Measurements from ENCODE around the gene GDPD4.

GDPD4 gene

GRCh38 chr11:77316733-77317342 lies 15.4 kb upstream of the GDPD4 start:
- no peaks in the 10 kb centered on the region for H3K9me3 ChIP-seq (ENCODE audit: insufficient read depth, low read length)
- H3K27me3 ChIP-seq (ENCODE audit: low read length), result no peaks in the 10 kb centered on the region
- no peaks in the 10 kb centered on the region for H3K9me2 ChIP-seq (replicated peaks; ENCODE audit: insufficient read depth, low read length)
- H3K4me2 ChIP-seq (ENCODE audit: low read depth, low read length, poor library complexity, severe bottlenecking), result no peak overlapping the region
- no peak overlapping the region for H3K9ac ChIP-seq (ENCODE audit: low read length)
- no peaks in the 10 kb centered on the region for H3K36me3 ChIP-seq (ENCODE audit: low read length)
- no peaks in the 10 kb centered on the region for H3K79me2 ChIP-seq (ENCODE audit: insufficient read depth, low read length)
- TF ChIP-seq EZH2phosphoT487 (conservative IDR thresholded peaks at IDR 0.05; ENCODE audit: low read length) (no peak), CTCF (IDR thresholded peaks at IDR 0.05; ENCODE audit: insufficient read depth, low read length, poor library complexity, severe bottlenecking) (no peak)
- no peak overlapping the region for H2AFZ ChIP-seq (ENCODE audit: low read depth, low read length, severe bottlenecking)
- H4K20me1 ChIP-seq (ENCODE audit: low read depth, low read length), result no peaks in the 10 kb centered on the region
- no peaks in the 10 kb centered on the region for H3F3A ChIP-seq (ENCODE audit: insufficient read depth)
- no peak overlapping the region for H3K27ac ChIP-seq (ENCODE audit: low read depth, low read length)
- no peak overlapping the region for H3K4me3 ChIP-seq (ENCODE audit: insufficient read depth, low read length, poor library complexity, severe bottlenecking)

- Histone ChIP-seq H3K27me3 (ENCODE audit: low read length) (no peaks in the 10 kb centered on the region), H3K27ac (ENCODE audit: low read depth, low read length) (no peak overlapping the region), H3K9me2 (replicated peaks; ENCODE audit: insufficient read depth, low read length) (no peaks in the 10 kb centered on the region), H2AFZ (ENCODE audit: low read depth, low read length, severe bottlenecking) (no peak overlapping the region), H4K20me1 (ENCODE audit: low read depth, low read length) (no peaks in the 10 kb centered on the region), H3K9ac (ENCODE audit: low read length) (no peak overlapping the region), H3K36me3 (ENCODE audit: low read length) (no peaks in the 10 kb centered on the region), H3K9me3 (ENCODE audit: insufficient read depth, low read length) (no peaks in the 10 kb centered on the region), H3K79me2 (ENCODE audit: insufficient read depth, low read length) (no peaks in the 10 kb centered on the region), H3K4me3 (ENCODE audit: insufficient read depth, low read length, poor library complexity, severe bottlenecking) (no peak overlapping the region), H3F3A (ENCODE audit: insufficient read depth) (no peaks in the 10 kb centered on the region), H3K4me2 (ENCODE audit: low read depth, low read length, poor library complexity, severe bottlenecking) (no peak overlapping the region)
- TF ChIP-seq EZH2phosphoT487 (conservative IDR thresholded peaks at IDR 0.05; ENCODE audit: low read length), result no peak
- no peak for TF ChIP-seq CTCF (IDR thresholded peaks at IDR 0.05; ENCODE audit: insufficient read depth, low read length, poor library complexity, severe bottlenecking)
Observed at GRCh38 chr11:77312107-77312506, 10.6 kb upstream of the GDPD4 start.

- H3K27me3 ChIP-seq (ENCODE audit: low read length), result no peaks in the 10 kb centered on the region
- TF ChIP-seq CTCF (IDR thresholded peaks at IDR 0.05; ENCODE audit: insufficient read depth, low read length, poor library complexity, severe bottlenecking) (no peak), EZH2phosphoT487 (conservative IDR thresholded peaks at IDR 0.05; ENCODE audit: low read length) (no peak)
- no peak overlapping the region for H2AFZ ChIP-seq (ENCODE audit: low read depth, low read length, severe bottlenecking)
- no peak overlapping the region for H3K9ac ChIP-seq (ENCODE audit: low read length)
- H3K4me3 ChIP-seq (ENCODE audit: insufficient read depth, low read length, poor library complexity, severe bottlenecking), result no peak overlapping the region
- H3K9me2 ChIP-seq (replicated peaks; ENCODE audit: insufficient read depth, low read length), result no peaks in the 10 kb centered on the region
- no peaks in the 10 kb centered on the region for H3K79me2 ChIP-seq (ENCODE audit: insufficient read depth, low read length)
- H3F3A ChIP-seq (ENCODE audit: insufficient read depth), result no peaks in the 10 kb centered on the region
- no peak overlapping the region for H3K4me2 ChIP-seq (ENCODE audit: low read depth, low read length, poor library complexity, severe bottlenecking)
- H3K27ac ChIP-seq (ENCODE audit: low read depth, low read length), result no peak overlapping the region
- H3K36me3 ChIP-seq (ENCODE audit: low read length), result no peaks in the 10 kb centered on the region
- no peaks in the 10 kb centered on the region for H4K20me1 ChIP-seq (ENCODE audit: low read depth, low read length)
- H3K9me3 ChIP-seq (ENCODE audit: insufficient read depth, low read length), result no peaks in the 10 kb centered on the region
Observed at GRCh38 chr11:77311701-77312100, 10.2 kb upstream of the GDPD4 start.

Data from SU-DHL-6 (cell line).